NCI-H526 (cell line): ENCODE results near the gene MAGEA6.
"Not testable (repeated sequence)": the region's sequence is repeated elsewhere in the genome, so short reads cannot be mapped to it uniquely, and the experiment has no call there.

Source experiments
- DNase-seq, 2 experiments: peaks; one replicate each; lab custom pipeline; 2025; lab: John Stamatoyannopoulos, UW

Gene MAGEA6

GRCh38 chrX:152769549-152770289, at the start of gene MAGEA6:
MAGEA6 (minus strand) TSS chrX:152769689; CDS start chrX:152767650, 2,039 bp downstream.
- DNase-seq: not testable (repeated sequence)

- no peak for DNase-seq
These were observed 49.8 kb upstream of the MAGEA6 start for GRCh38 chrX:152819266-152819665.

GRCh38 chrX:152818356-152818755, 48.9 kb upstream of the MAGEA6 start:
- DNase-seq: no peak

- peak; percentile 3 to 17 for DNase-seq
These were observed 47.7 kb upstream of the MAGEA6 start for GRCh38 chrX:152817078-152817764.

GRCh38 chrX:152814048-152814447, 44.6 kb upstream of the MAGEA6 start:
- no peak for DNase-seq

GRCh38 chrX:152813206-152813605, 43.7 kb upstream of the MAGEA6 start:
- DNase-seq: no peak

- DNase-seq: no peak
These were observed 40.9 kb upstream of the MAGEA6 start for GRCh38 chrX:152810403-152810802.

- no peak for DNase-seq
These were observed 36.5 kb upstream of the MAGEA6 start for GRCh38 chrX:152806035-152806434.

- DNase-seq: no peak
These were observed 29.5 kb upstream of the MAGEA6 start for GRCh38 chrX:152798945-152799344.

GRCh38 chrX:152787062-152787461, 17.6 kb upstream of the MAGEA6 start:
- not testable (repeated sequence) for DNase-seq

GRCh38 chrX:152766562-152766961, 2.9 kb downstream of the MAGEA6 start:
- DNase-seq: not testable (repeated sequence)

GRCh38 chrX:152761582-152761981, 7.9 kb downstream of the MAGEA6 start:
- DNase-seq: not testable (repeated sequence)

- DNase-seq: not testable (repeated sequence)
These were observed 9.9 kb downstream of the MAGEA6 start for GRCh38 chrX:152759544-152759943.

GRCh38 chrX:152758918-152759317, 10.6 kb downstream of the MAGEA6 start, which contains the start of gene CSAG3:
CSAG3 (plus strand) TSS chrX:152759218.
- not testable (repeated sequence) for DNase-seq

- DNase-seq: not testable (repeated sequence)
These were observed 14.6 kb downstream of the MAGEA6 start for GRCh38 chrX:152754871-152755270.

GRCh38 chrX:152753686-152754650, 15.5 kb downstream of the MAGEA6 start, which contains the start of gene MAGEA2:
MAGEA2 (minus strand) TSS chrX:152753842; CDS start chrX:152751363, 2,479 bp downstream.
- not testable (repeated sequence) for DNase-seq

- no peak for DNase-seq
These were observed 30.9 kb downstream of the MAGEA6 start for GRCh38 chrX:152738560-152738959.

GRCh38 chrX:152736528-152736927, 33.0 kb downstream of the MAGEA6 start:
- DNase-seq: not testable (repeated sequence)

- no peak for DNase-seq
These were observed 33.5 kb downstream of the MAGEA6 start for GRCh38 chrX:152735860-152736511.

- no peak for DNase-seq
These were observed 34.4 kb downstream of the MAGEA6 start for GRCh38 chrX:152735101-152735500.

- DNase-seq: not testable (repeated sequence)
These were observed 35.2 kb downstream of the MAGEA6 start for GRCh38 chrX:152734143-152734858.
